ENCODE results near the gene FNDC4. TPM values are rescaled to one million over a fixed set of nuclear protein-coding genes. Genes with fewer than 3 reads are reported as not detected.

Gene FNDC4
- total RNA-seq, 2 experiments from 2014 or later, result 0.14 TPM; not detected in 1

- DNase-seq (no peak), ATAC-seq (no peak)
- Mint-ChIP-seq H3K9me3 (ENCODE audit: low read depth) (no peaks in the 10 kb centered on the region), H3K36me3 (no peaks in the 10 kb centered on the region), H3K4me3 (no peak overlapping the region), H3K4me1 (no peaks in the 10 kb centered on the region), H3K27ac (no peak overlapping the region), H3K27me3 (peaks cover 5% of the 10 kb centered on the region)
- CTCF ChIA-PET, result no interaction called here
Observed at GRCh38 chr2:27506587-27506986, 11.6 kb upstream of the FNDC4 start.

GRCh38 chr2:27502142-27502541, 7.1 kb upstream of the FNDC4 start:
- no peaks in the 10 kb centered on the region for H3K4me1 Mint-ChIP-seq
- no peak overlapping the region for H3K4me3 Mint-ChIP-seq
- no peak overlapping the region for H3K27ac Mint-ChIP-seq
- no peaks in the 10 kb centered on the region for H3K36me3 Mint-ChIP-seq
- ATAC-seq, result no peak
- DNase-seq, result no peak
- H3K27me3 Mint-ChIP-seq, result peaks cover 18% of the 10 kb centered on the region
- no peaks in the 10 kb centered on the region for H3K9me3 Mint-ChIP-seq (ENCODE audit: low read depth)
- CTCF ChIA-PET, result interaction anchor here (1.3 kb wide), 1 partner anchor 17 kb away, joined by 3 read pairs; no protein-coding TSS in a partner anchor

GRCh38 chr2:27501042-27501441, 6.0 kb upstream of the FNDC4 start:
- H3K36me3 Mint-ChIP-seq, result no peaks in the 10 kb centered on the region
- no peak overlapping the region for H3K27ac Mint-ChIP-seq
- H3K4me1 Mint-ChIP-seq, result no peaks in the 10 kb centered on the region
- DNase-seq, result no peak
- ATAC-seq, result no peak
- H3K9me3 Mint-ChIP-seq (ENCODE audit: low read depth), result no peaks in the 10 kb centered on the region
- H3K27me3 Mint-ChIP-seq, result peaks cover 29% of the 10 kb centered on the region
- CTCF ChIA-PET, result no interaction called here
- no peak overlapping the region for H3K4me3 Mint-ChIP-seq

GRCh38 chr2:27498975-27499374, 4.0 kb upstream of the FNDC4 start:
- Mint-ChIP-seq H3K4me3 (no peak overlapping the region), H3K4me1 (peaks cover 8% of the 10 kb centered on the region), H3K27ac (no peak overlapping the region), H3K27me3 (peaks cover 43% of the 10 kb centered on the region), H3K9me3 (ENCODE audit: low read depth) (no peaks in the 10 kb centered on the region), H3K36me3 (no peaks in the 10 kb centered on the region)
- DNase-seq, result no peak
- CTCF ChIA-PET, result no interaction called here
- ATAC-seq, result no peak

- H3K9me3 Mint-ChIP-seq (ENCODE audit: low read depth), result no peaks in the 10 kb centered on the region
- peaks cover 53% of the 10 kb centered on the region for H3K27me3 Mint-ChIP-seq
- ATAC-seq, result no peak
- H3K36me3 Mint-ChIP-seq, result no peaks in the 10 kb centered on the region
- CTCF ChIA-PET, result no interaction called here
- H3K4me1 Mint-ChIP-seq, result peaks cover 8% of the 10 kb centered on the region
- DNase-seq, result no peak
- H3K27ac Mint-ChIP-seq, result no peak overlapping the region
- H3K4me3 Mint-ChIP-seq, result no peak overlapping the region
Observed at GRCh38 chr2:27497288-27497627, 2.3 kb upstream of the FNDC4 start.

- Mint-ChIP-seq H3K27me3 (peaks cover 53% of the 10 kb centered on the region), H3K4me3 (peak within 1 kb of the TSS; percentile 36)
- CTCF ChIA-PET, result no interaction called here
Observed at GRCh38 chr2:27496357-27497287, 1.6 kb upstream of the FNDC4 start, which contains the start of gene GCKR. GCKR (plus strand) TSS chr2:27496839; CDS start chr2:27496905, 66 bp downstream.

GRCh38 chr2:27495840-27496356, 898 bp upstream of the FNDC4 start:
- Mint-ChIP-seq H3K27me3 (peaks cover 53% of the 10 kb centered on the region), H3K9me3 (ENCODE audit: low read depth) (no peaks in the 10 kb centered on the region), H3K36me3 (no peaks in the 10 kb centered on the region), H3K4me3 (peak overlapping the region; percentile 36), H3K4me1 (peaks cover 11% of the 10 kb centered on the region), H3K27ac (no peak overlapping the region)
- ATAC-seq, result no peak
- DNase-seq, result no peak
- CTCF ChIA-PET, result interaction anchor here (0.8 kb wide), 1 partner anchor 188 kb away, joined by 3 read pairs; no protein-coding TSS in a partner anchor

More at GRCh38 chr2:27496357-27497287, 1.6 kb upstream of the FNDC4 start, which contains the start of gene GCKR:
- H3K27ac Mint-ChIP-seq, result no peak within 1 kb of the TSS
- H3K4me1 Mint-ChIP-seq, result peaks cover 8% of the 10 kb centered on the region
- ATAC-seq, result no peak
- no peak for DNase-seq
- no peaks in the 10 kb centered on the region for H3K36me3 Mint-ChIP-seq
- H3K9me3 Mint-ChIP-seq (ENCODE audit: low read depth), result no peaks in the 10 kb centered on the region

GRCh38 chr2:27494284-27494943, 586 bp downstream of the FNDC4 start:
- CTCF ChIA-PET, result interaction anchor here (1.2 kb wide), 1 partner anchor 187 kb away, joined by 3 read pairs; no protein-coding TSS in a partner anchor
- no peaks in the 10 kb centered on the region for H3K36me3 Mint-ChIP-seq
- H3K4me3 Mint-ChIP-seq, result peak overlapping the region; percentile 11
- peaks cover 24% of the 10 kb centered on the region for H3K4me1 Mint-ChIP-seq
- no peaks in the 10 kb centered on the region for H3K9me3 Mint-ChIP-seq (ENCODE audit: low read depth)
- H3K27ac Mint-ChIP-seq, result no peak overlapping the region
- DNase-seq, result no peak
- no peak for ATAC-seq
- peaks cover 51% of the 10 kb centered on the region for H3K27me3 Mint-ChIP-seq

GRCh38 chr2:27493948-27494283, 1.1 kb downstream of the FNDC4 start:
- no peak for DNase-seq
- ATAC-seq, result no peak
- Mint-ChIP-seq H3K4me1 (peaks cover 28% of the 10 kb centered on the region), H3K4me3 (no peak overlapping the region), H3K27ac (no peak overlapping the region), H3K36me3 (no peaks in the 10 kb centered on the region), H3K9me3 (ENCODE audit: low read depth) (no peaks in the 10 kb centered on the region), H3K27me3 (peaks cover 48% of the 10 kb centered on the region)
- CTCF ChIA-PET, result interaction anchor here (1.2 kb wide), 1 partner anchor 187 kb away, joined by 3 read pairs; no protein-coding TSS in a partner anchor

- Mint-ChIP-seq H3K4me3 (no peak overlapping the region), H3K4me1 (peaks cover 32% of the 10 kb centered on the region), H3K27me3 (peaks cover 39% of the 10 kb centered on the region), H3K36me3 (no peaks in the 10 kb centered on the region), H3K9me3 (ENCODE audit: low read depth) (no peaks in the 10 kb centered on the region), H3K27ac (no peak overlapping the region)
- DNase-seq (no peak), ATAC-seq (no peak)
- CTCF ChIA-PET, result interaction anchor here (0.6 kb wide), 1 partner anchor 404 kb away, joined by 3 read pairs; no protein-coding TSS in a partner anchor
Observed at GRCh38 chr2:27492557-27492956, 2.4 kb downstream of the FNDC4 start.

- ATAC-seq, result peak; percentile 96
- DNase-seq, result peak; percentile 100
- H3K4me1 Mint-ChIP-seq, result peaks cover 26% of the 10 kb centered on the region
- H3K4me3 Mint-ChIP-seq, result peak within 1 kb of the TSS; percentile 85
- peaks cover 15% of the 10 kb centered on the region for H3K27me3 Mint-ChIP-seq
- CTCF ChIA-PET, result interaction anchor here (0.9 to 1.0 kb wide), 2 partner anchors 59 to 193 kb away, joined by 3 read pairs; no protein-coding TSS in a partner anchor
- no peaks in the 10 kb centered on the region for H3K36me3 Mint-ChIP-seq
- peak within 1 kb of the TSS; percentile 79 for H3K27ac Mint-ChIP-seq
- H3K9me3 Mint-ChIP-seq (ENCODE audit: low read depth), result no peaks in the 10 kb centered on the region
Observed at GRCh38 chr2:27489498-27490397, 5.3 kb downstream of the FNDC4 start, which contains the start of gene IFT172. IFT172 (minus strand) TSS chr2:27489743; CDS start chr2:27489653, 90 bp downstream.

- Mint-ChIP-seq H3K27me3 (peaks cover 10% of the 10 kb centered on the region), H3K4me1 (peaks cover 24% of the 10 kb centered on the region), H3K9me3 (ENCODE audit: low read depth) (no peaks in the 10 kb centered on the region), H3K36me3 (no peaks in the 10 kb centered on the region), H3K27ac (peak overlapping the region; percentile 79), H3K4me3 (peak overlapping the region; percentile 85)
- DNase-seq (peak; percentile 50), ATAC-seq (peak; percentile 6)
- CTCF ChIA-PET, result no interaction called here
Observed at GRCh38 chr2:27489118-27489497, 5.9 kb downstream of the FNDC4 start.
